Thymus (tissue), 11 donors: Measurements from ENCODE around the gene EMC9. TPM values are rescaled to one million over a fixed set of nuclear protein-coding genes. Genes with fewer than 3 reads are reported as not detected.

Experiments
- DNase-seq, 9 donors: peaks; one replicate each; pipeline ENCODE4 v3.0.0-alpha.2; 2013; ENCODE audit warnings: low spot score in 9 of 9, low read depth in 6 of 9, missing footprints in 1 of 9
- H3K27ac ChIP-seq, 2 donors: one replicate each; pipeline ENCODE4 v1.5.1; 2013; ENCODE audit warnings: control low read depth in 1 of 2, low read depth in 1 of 2, low read length in 1 of 2, mild to moderate bottlenecking in 1 of 2, moderate library complexity in 1 of 2
- H3K27me3 ChIP-seq, 2 donors: one replicate each; pipeline ENCODE4 v1.5.1; 2013; ENCODE audit warnings: low read length in 1 of 2; ENCODE audit not compliant: control insufficient read depth in 2 of 2, insufficient read depth in 1 of 2
- H3K36me3 ChIP-seq, 2 donors: one replicate each; pipeline ENCODE4 v1.5.1; 2013; ENCODE audit warnings: low read length in 1 of 2, mild to moderate bottlenecking in 1 of 2, moderate library complexity in 1 of 2; ENCODE audit not compliant: control insufficient read depth in 2 of 2, insufficient read depth in 2 of 2
- H3K4me1 ChIP-seq, 2 donors: one replicate each; pipeline ENCODE4 v1.5.1; 2013; ENCODE audit warnings: low read length in 2 of 2; ENCODE audit not compliant: control insufficient read depth in 2 of 2, insufficient read depth in 2 of 2
- H3K4me3 ChIP-seq, 2 donors: one replicate each; pipeline ENCODE4 v1.5.1; 2013; ENCODE audit warnings: low read length in 2 of 2, control low read depth in 1 of 2, mild to moderate bottlenecking in 1 of 2
- H3K9me3 ChIP-seq, 2 donors: one replicate each; pipeline ENCODE4 v1.5.1; 2013; ENCODE audit warnings: low read length in 1 of 2, mild to moderate bottlenecking in 1 of 2; ENCODE audit not compliant: control insufficient read depth in 2 of 2, insufficient read depth in 1 of 2
- WGBS: extraction: QIAGEN DNeasy Blood & Tissue Kit; methylation state at CpG from one replicate; pipeline ENCODE4 v1.1.7; 2013; 5-methylcytosine and 5-hydroxymethylcytosine counted together
- polyA plus RNA-seq: library from polyadenylated mRNA; stranded (reverse); fragments of 200-250 nt; gene quantifications from one replicate; pipeline ENCODE4 v1.2.3, GENCODE V29; 2013
- total RNA-seq: library from RNA; stranded (reverse); fragments of 120-200 nt; gene quantifications from one replicate; pipeline ENCODE4 v1.2.4, GENCODE V29; 2013
- donor health status: healthy.

Gene EMC9
- total and polyA plus RNA-seq, 2 donors, result 26.8 to 40.8 TPM

- 98% methylated on average over 16 of the region's 16 CpGs for WGBS
- peaks cover 10 to 11% of the 10 kb centered on the region in 2 donors for H3K4me1 ChIP-seq
- H3K27me3 ChIP-seq, result no peaks in the 10 kb centered on the region
- no peaks in the 10 kb centered on the region for H3K9me3 ChIP-seq
- H3K36me3 ChIP-seq, result peaks cover 62 to 69% of the 10 kb centered on the region in 2 donors
- DNase-seq, result no peak
- no peak overlapping the region for H3K27ac ChIP-seq
- H3K4me3 ChIP-seq, result no peak overlapping the region
Observed at GRCh38 chr14:24151404-24152080, 10.2 kb upstream of the EMC9 start.

GRCh38 chr14:24150993-24151392 lies 9.6 kb upstream of the EMC9 start:
- 97% methylated on average over 9 of the region's 9 CpGs for WGBS
- Histone ChIP-seq H3K27me3 (no peaks in the 10 kb centered on the region), H3K36me3 (peaks cover 57 to 65% of the 10 kb centered on the region in 2 donors), H3K27ac (no peak overlapping the region), H3K4me3 (no peak overlapping the region), H3K9me3 (no peaks in the 10 kb centered on the region), H3K4me1 (peaks cover 12 to 14% of the 10 kb centered on the region in 2 donors)
- DNase-seq, result no peak

- 99% methylated on average over 9 of the region's 9 CpGs for WGBS
Observed at GRCh38 chr14:24150567-24150966, 9.2 kb upstream of the EMC9 start.

GRCh38 chr14:24150061-24150460 lies 8.7 kb upstream of the EMC9 start:
- Histone ChIP-seq H3K27me3 (no peaks in the 10 kb centered on the region), H3K4me1 (peaks cover 21 to 23% of the 10 kb centered on the region in 2 donors), H3K27ac (no peak overlapping the region), H3K9me3 (no peaks in the 10 kb centered on the region), H3K4me3 (no peak overlapping the region), H3K36me3 (peaks cover 48 to 59% of the 10 kb centered on the region in 2 donors)
- 98% methylated on average over 9 of the region's 9 CpGs for WGBS
- no peak for DNase-seq

More at GRCh38 chr14:24150567-24150966, 9.2 kb upstream of the EMC9 start:
- Histone ChIP-seq H3K36me3 (peaks cover 53 to 61% of the 10 kb centered on the region in 2 donors), H3K9me3 (no peaks in the 10 kb centered on the region), H3K27ac (no peak overlapping the region), H3K4me3 (no peak overlapping the region), H3K27me3 (no peaks in the 10 kb centered on the region), H3K4me1 (peaks cover 16 to 18% of the 10 kb centered on the region in 2 donors)
- no peak for DNase-seq

- H3K27ac ChIP-seq, result no peak overlapping the region
- WGBS, result 98% methylated on average over 3 of the region's 3 CpGs
- H3K36me3 ChIP-seq, result peaks cover 41 to 58% of the 10 kb centered on the region in 2 donors
Observed at GRCh38 chr14:24149302-24149969, 8.0 kb upstream of the EMC9 start.

GRCh38 chr14:24147761-24148428 lies 6.5 kb upstream of the EMC9 start:
- WGBS, result 10% methylated on average over 29 of the region's 29 CpGs

More at GRCh38 chr14:24149302-24149969, 8.0 kb upstream of the EMC9 start:
- no peaks in the 10 kb centered on the region for H3K27me3 ChIP-seq
- no peaks in the 10 kb centered on the region for H3K9me3 ChIP-seq
- DNase-seq, result no peak
- H3K4me3 ChIP-seq, result no peak overlapping the region
- H3K4me1 ChIP-seq, result peaks cover 22 to 27% of the 10 kb centered on the region in 2 donors

GRCh38 chr14:24146978-24147760 lies 5.8 kb upstream of the EMC9 start, which contains the start of gene RNF31:
Gene RNF31 (plus strand): TSS chr14:24147498. CDS start chr14:24147699, 201 bp downstream.
- WGBS, result under 1% methylated on average over 57 of the region's 57 CpGs
- DNase-seq, result peak; percentile 95 to 99 (median 97)
- Histone ChIP-seq H3K9me3 (no peaks in the 10 kb centered on the region), H3K4me1 (peaks cover 23 to 32% of the 10 kb centered on the region in 2 donors), H3K27me3 (no peaks in the 10 kb centered on the region), H3K27ac (peak within 1 kb of the TSS; percentile 95 to 98), H3K36me3 (peaks cover 42 to 65% of the 10 kb centered on the region in 2 donors), H3K4me3 (peak within 1 kb of the TSS; percentile 78 to 90)

More at GRCh38 chr14:24147761-24148428, 6.5 kb upstream of the EMC9 start:
- peaks cover 46 to 68% of the 10 kb centered on the region in 2 donors for H3K36me3 ChIP-seq
- peaks cover 22 to 31% of the 10 kb centered on the region in 2 donors for H3K4me1 ChIP-seq
- H3K9me3 ChIP-seq, result no peaks in the 10 kb centered on the region
- H3K27ac ChIP-seq, result peak overlapping the region in 1 of 2 donors; percentile 70
- H3K4me3 ChIP-seq, result peak overlapping the region; percentile 78 to 90
- no peaks in the 10 kb centered on the region for H3K27me3 ChIP-seq
- no peak for DNase-seq

GRCh38 chr14:24146453-24146977 lies 5.1 kb upstream of the EMC9 start, which contains the start of gene PSME2:
Gene PSME2 (minus strand): TSS chr14:24146610. CDS start chr14:24146581, 29 bp downstream.
- H3K4me1 ChIP-seq, result peaks cover 27 to 38% of the 10 kb centered on the region in 2 donors
- peak in 7 of 9 donors; percentile 66 to 89 (median 73) for DNase-seq
- peak within 1 kb of the TSS; percentile 95 to 98 for H3K27ac ChIP-seq
- H3K4me3 ChIP-seq, result peak within 1 kb of the TSS; percentile 78 to 90
- peaks cover 0 to 3% of the 10 kb centered on the region in 2 donors for H3K9me3 ChIP-seq
- H3K27me3 ChIP-seq, result no peaks in the 10 kb centered on the region
- WGBS, result under 1% methylated on average over 25 of the region's 25 CpGs
- peaks cover 35 to 59% of the 10 kb centered on the region in 2 donors for H3K36me3 ChIP-seq
